Measurements from ENCODE around the gene NFATC2.

DNA sequence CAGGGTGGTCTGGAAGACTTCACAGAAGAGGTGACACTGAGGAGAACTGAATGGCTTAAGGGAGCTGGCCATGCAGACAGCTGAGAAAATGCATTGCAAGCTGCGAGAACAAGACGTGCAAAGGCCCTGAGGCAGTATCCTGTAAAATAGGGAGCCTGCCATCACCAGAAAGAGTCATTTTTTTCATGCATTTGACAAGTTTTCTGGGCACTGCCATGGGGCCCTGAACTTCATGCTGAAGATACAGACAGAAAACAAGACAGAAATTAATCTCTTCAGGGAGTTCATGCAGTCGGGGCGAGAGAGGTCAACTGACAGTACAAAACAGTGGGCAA is 28.9 kb upstream of the NFATC2 start:
- TF ChIP-seq, protein P1, sequence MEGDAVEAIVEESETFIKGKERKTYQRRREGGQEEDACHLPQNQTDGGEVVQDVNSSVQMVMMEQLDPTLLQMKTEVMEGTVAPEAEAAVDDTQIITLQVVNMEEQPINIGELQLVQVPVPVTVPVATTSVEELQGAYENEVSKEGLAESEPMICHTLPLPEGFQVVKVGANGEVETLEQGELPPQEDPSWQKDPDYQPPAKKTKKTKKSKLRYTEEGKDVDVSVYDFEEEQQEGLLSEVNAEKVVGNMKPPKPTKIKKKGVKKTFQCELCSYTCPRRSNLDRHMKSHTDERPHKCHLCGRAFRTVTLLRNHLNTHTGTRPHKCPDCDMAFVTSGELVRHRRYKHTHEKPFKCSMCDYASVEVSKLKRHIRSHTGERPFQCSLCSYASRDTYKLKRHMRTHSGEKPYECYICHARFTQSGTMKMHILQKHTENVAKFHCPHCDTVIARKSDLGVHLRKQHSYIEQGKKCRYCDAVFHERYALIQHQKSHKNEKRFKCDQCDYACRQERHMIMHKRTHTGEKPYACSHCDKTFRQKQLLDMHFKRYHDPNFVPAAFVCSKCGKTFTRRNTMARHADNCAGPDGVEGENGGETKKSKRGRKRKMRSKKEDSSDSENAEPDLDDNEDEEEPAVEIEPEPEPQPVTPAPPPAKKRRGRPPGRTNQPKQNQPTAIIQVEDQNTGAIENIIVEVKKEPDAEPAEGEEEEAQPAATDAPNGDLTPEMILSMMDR (IDR thresholded peaks at IDR 0.05) = no peak
- TF ChIP-seq POLR2AphosphoS5 (IDR thresholded peaks at IDR 0.05) = no peak
